Fibroblast of skin of left biceps (primary cell): Measurements from ENCODE around the gene LAMA3.

Experiments used
- DNase-seq, 2 experiments: peaks; one replicate each; pipeline ENCODE4 v3.0.0-alpha.2; 2013; ENCODE audit warnings: low read depth in 2 of 2

The LAMA3 gene

DNA sequence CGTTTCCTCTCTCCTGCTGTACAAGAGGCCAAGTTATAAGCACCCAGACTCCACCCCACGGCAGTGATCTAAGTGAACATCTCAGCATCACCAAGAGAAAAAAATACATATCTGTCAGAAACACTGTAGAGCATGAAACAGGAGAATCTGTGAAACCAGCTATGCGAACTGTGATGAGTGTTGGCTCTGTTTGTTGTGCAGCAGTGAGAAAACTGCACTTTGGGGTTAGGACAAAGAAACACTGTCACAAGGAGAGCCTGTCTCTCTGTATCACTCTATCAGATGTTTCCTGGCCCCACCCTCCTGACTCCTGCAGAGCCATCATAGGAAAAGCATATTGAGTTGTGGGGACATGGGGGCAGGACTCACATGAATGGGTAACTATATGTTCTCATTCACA, 87.1 kb downstream of the LAMA3 start:
- DNase-seq: no peak

DNA sequence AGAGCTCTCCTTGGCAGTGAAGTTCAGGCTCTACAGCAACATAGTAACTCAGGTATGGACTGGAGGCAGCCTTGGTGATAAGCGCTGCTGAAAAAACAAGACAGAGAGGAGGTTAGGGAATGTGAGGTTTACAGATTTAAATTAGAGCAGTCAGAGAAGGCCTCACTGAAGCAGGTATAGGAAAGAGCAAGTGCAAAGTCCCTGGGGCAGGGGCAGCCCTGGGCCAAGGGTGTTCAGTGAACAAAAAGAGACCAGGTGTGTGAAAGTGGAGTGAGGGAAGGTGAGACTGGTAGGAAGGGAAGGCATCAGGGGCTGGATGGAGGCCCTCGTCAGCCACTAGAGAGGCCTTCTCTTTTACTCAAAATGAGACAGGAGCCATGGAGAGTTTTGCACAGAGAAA, 89.6 kb downstream of the LAMA3 start:
- DNase-seq: no peak

DNA sequence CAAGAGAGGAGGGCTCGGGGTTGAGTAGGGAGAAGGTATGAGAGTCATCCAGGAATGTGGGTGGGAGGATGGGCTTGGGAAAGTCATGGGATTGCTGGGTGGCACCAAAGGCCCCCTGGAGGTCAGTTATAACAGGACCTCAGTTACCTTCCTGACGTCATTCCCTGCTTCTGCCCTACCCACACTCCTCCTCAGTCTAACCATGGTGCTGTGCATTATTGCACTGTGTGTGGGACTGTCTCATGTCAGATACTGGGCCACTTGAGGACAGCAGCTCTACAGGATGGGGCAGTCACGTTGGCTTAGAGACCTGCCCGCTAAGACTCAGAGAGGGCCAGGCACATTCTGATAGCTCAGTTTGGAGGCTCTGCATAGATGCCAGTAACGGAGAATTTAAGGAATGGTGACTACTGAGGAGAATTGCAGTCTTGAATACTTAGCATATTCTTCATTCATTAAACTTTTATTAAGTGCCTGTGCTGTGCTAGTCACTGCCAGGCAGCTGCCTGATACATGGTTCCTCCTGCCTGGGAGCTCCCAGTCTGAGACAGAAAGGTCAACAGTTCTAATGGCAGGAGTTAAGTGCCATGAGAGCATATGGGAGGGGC, 90.5 kb downstream of the LAMA3 start:
- peak in 1 of 2 experiments; percentile 4 for DNase-seq

GRCh38 chr18:23784832-23785245, 95.6 kb downstream of the LAMA3 start:
- DNase-seq: peak; percentile 34 to 35

DNA sequence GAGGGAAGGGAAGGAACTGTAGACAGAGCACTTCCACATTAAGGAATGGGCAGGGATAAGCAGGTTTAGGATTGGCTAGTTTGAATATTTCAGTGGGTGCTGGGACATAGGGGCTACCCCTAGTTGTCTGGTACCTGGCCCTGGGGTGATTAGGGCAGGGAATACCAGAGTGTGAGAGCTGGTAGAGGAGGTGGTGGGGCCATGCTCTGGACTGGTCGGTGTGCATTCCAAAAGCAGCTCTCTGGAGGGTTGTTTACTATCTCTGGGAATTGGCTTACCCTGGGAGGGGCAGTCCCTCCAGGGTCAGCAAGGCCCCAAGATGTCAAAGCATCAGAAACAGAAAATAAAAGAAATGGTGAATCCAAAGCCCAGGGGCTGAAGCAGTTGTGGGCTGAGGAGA, 103.8 kb downstream of the LAMA3 start:
- no peak for DNase-seq

DNA sequence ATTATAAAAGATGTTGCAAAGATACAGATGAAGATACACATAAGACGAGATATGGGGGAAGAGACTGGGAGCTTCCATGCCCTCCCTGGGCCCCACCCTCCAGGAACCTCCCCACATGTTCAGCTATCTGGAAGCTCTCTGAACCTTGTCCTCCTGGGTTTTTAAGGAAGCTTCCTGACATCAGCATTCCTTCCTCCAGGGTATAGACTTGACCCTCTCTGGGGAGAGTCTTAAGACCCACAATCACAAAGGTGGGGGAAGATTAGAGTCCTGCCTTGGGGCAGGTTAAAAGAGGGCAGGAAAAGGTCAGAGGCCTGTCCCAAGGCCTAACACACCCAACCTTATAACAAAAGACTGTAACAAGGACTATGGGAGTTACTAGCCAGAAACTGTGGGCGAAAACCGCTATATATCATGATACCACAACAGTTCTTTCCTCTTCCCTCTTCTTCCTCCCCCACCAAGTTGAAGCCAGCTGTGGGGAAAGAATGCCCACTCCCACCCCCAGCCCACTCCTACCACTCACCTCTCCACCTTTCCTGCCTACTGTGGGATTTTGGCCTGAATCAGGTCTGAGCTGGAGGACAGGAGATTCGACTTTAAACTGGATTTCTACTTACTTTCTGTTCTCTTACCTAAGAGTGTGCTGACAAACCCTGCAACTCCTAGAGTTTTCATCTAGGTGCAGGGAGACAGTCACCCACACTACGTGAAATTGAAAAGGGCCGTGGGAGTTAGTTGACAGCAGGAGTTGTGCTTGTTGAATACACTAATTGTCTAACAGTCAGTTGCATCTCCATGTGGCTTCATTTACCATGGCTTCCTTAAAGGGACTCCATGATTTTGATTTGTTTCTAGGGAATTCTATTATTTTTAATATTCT, 105.0 kb downstream of the LAMA3 start:
- no peak for DNase-seq

DNA sequence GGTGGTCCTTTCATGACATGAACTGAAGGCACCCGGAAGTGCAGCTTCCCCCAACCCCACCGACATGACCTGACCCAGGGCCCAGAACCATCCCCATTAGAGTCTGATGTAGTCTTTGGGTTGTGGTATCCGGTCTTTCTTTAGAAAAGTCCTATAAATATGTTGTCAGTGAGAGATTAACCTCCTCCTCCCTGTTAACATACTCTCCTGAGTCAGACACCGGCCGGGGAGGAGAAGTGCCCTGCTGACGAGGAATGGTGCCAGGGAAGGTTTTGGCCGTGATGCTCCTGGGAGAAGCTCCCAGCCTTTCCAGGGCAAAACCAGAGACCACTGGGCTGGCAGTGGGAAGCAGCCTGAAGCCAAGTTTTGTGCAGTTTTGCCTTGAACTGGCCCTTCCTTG, 109.0 kb downstream of the LAMA3 start:
- no peak for DNase-seq

DNA sequence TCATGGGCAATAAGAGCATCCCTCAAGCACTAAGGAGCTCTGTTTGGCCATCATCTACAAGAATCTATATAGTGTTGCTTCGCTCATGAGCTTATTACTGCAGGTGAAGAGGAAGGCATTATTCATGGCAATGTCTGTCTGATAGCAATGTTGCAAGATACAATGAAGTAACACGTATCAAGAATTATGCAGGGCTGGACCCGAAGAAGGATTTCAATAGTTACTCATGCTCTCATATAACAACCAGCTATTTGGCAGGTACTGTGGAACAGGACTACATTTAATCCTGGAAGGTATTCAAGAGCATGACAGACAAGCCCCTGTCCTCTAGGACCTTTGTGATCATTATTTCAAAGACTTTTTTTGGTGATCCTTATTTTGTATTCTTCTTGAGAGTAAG, 109.6 kb downstream of the LAMA3 start:
- DNase-seq: no peak

DNA sequence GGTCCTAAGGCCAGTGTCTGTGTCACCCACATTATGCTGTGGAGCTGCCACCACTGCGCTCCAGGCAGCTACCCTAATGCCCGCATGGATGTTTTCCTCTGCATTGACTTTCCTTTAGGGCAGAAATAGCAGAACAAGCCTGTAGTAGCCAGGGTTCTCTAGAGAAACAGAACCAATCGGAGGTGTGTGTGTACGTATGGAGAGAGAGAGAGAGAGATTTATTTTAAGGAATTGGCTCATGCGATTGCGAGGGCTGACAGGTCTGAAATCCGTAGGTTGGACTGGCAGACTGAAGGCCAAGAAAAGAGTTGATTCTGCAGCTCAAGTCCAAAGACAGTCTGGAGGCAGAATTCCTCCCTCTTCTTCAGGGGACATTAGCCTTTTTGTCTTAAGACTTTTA, 110.3 kb downstream of the LAMA3 start:
- no peak for DNase-seq

GRCh38 chr18:23800902-23801301, 111.6 kb downstream of the LAMA3 start:
- no peak for DNase-seq

GRCh38 chr18:23802817-23803216, 113.6 kb downstream of the LAMA3 start:
- DNase-seq: no peak

- DNase-seq: no peak
Observed at GRCh38 chr18:23803755-23804154, 114.5 kb downstream of the LAMA3 start.

DNA sequence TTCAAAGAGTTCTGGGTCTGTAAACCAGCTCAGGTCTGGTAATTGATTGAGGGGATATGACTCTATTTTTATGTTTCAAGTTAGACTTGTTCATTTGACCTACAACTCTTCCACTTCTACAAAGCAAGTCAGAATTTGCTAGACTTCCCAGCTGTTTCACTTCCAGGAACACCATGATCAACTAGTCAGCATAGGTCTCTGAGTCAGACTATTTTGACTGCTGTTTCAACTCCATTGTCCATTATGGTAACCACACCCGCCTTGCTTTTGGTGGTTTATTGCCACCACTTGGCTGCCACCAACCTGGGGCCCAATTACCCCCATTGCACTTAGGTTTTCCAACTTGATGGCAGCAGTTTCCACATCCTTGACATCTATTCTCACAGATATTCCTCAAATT, 116.6 kb downstream of the LAMA3 start:
- no peak for DNase-seq

DNA sequence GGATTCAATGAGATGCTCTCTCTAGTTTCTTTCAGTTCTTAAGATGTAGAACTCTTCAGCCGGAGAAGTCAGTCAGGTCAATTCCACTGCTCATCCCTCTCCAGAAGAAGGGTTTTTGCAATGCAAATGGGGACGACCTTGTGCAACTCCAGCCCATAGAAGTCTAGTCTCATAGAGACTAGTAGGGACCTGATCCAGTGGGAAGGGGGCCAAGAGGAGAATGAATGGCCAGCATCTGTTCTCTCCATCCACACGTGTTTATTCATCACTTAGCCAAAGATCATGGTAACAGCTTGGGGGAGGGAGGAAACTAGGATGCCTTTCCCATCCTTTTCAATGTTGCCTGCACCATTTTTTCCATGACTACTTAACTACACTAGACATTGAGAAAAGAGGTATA, 120.2 kb downstream of the LAMA3 start:
- no peak for DNase-seq

DNA sequence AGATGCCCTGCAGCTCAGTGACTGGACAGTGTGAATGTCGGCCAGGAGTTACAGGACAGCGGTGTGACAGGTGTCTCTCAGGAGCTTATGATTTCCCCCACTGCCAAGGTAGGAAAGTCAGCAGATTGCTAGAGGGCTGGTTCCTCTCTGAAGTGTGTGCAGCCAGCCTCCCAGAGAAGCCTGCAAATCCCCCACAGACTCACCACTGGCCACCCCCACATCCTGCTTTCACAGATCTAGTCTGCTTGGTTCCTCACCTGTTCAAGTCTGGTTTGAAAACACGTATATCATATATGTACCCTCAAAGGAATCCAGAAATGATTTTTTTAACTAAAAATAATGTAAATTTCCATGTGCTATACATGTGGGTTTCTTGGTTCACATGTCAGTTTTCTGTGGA, 121.1 kb downstream of the LAMA3 start:
- no peak for DNase-seq

- DNase-seq: no peak
Observed at GRCh38 chr18:23811176-23811575, 121.9 kb downstream of the LAMA3 start.

GRCh38 chr18:23812546-23813440, 123.5 kb downstream of the LAMA3 start:
- no peak for DNase-seq

DNA sequence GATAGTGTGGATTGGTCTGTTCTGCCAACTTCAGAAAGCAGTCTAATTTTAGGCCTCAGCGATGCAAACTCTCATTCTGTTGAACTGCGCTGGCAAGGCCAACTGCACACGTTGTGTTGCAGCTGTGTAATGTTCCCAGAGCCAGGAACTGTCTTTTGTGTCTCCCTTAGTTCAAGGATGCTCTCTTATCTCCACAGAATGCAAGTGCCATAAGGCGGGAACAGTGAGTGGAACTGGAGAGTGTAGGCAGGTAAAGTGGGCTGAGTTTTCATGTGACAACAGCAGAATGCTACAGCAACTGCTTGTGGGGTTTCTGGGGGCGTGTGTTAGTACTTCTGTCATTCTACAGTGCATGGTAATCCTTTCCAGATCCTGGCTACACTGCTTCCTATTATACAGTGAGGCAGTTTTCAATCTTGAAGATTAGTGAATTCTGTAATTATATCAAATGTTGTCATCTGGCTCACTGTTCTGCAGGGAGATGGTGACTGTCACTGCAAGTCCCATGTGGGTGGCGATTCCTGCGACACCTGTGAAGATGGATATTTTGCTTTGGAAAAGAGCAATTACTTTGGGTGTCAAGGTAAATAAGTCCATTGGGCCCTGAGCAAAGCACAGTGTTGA, 125.8 kb downstream of the LAMA3 start:
- DNase-seq: no peak

DNA sequence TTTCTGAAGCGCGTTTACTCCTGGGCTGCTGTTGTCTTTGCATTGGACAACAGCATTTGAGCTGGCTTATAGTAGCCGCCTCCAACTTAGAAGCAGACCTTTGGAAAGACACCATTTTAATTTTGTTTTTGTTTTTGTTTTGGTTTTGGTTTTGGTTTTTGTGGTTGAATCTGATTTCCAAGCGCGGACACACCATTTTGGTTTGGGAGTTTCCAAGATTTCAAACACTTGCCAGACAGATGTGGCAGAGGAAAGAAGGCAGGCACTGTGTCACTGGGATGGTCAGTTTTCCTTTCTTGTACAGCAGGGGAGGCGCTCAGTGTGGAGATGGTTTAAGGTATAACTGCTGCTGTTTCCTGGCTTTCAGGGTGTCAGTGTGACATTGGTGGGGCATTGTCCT, 126.8 kb downstream of the LAMA3 start:
- no peak for DNase-seq

- DNase-seq: no peak
Observed at GRCh38 chr18:23816740-23817139, 127.5 kb downstream of the LAMA3 start.

DNA sequence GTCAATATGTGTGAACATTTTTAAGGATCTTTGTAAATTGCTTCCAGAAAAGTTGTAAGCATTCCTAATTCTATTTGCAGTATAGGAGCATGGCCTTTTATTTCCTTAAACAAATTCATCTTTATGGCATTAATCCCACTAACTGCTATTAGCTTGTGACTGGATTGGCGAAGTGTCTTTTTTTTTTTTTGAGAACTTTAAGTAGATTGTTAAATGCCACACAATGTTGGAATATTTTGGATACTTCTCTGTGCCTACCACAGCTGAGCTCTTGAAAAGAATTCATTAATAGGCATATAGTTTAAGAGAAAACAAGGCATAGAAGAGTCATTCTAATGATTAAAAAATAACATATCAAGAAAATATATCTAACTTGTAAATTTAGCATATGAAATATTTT, 129.7 kb downstream of the LAMA3 start:
- no peak for DNase-seq
